Fibroblast of lung (primary cell): ENCODE data around the gene IMMP2L. TPM values are rescaled to one million over a fixed set of nuclear protein-coding genes. Genes with fewer than 3 reads are reported as not detected.

Source experiments
- DNase-seq, 2 donors: peaks; one replicate each; pipeline versions ENCODE4 v3.0.0 to v3.0.0-alpha.2; 2010; ENCODE audit warnings: low read depth in 2 of 2
- H2AFZ ChIP-seq: 2 replicates; pipeline ENCODE4 v1.5.1; 2012; ENCODE audit warnings: low read length, control low read depth, inconsistent platforms
- H3K27ac ChIP-seq: 2 replicates; pipeline ENCODE4 v1.5.1; 2011; ENCODE audit warnings: low read length, control low read depth; ENCODE audit not compliant: insufficient read depth
- H3K27me3 ChIP-seq: 2 replicates; pipeline ENCODE4 v1.5.1; 2011; ENCODE audit warnings: mild to moderate bottlenecking, low read length; ENCODE audit not compliant: control insufficient read depth, insufficient read depth
- H3K36me3 ChIP-seq: 2 replicates; pipeline ENCODE4 v1.5.1; 2011; ENCODE audit warnings: low read length; ENCODE audit not compliant: control insufficient read depth, insufficient read depth
- H3K4me1 ChIP-seq: 2 replicates; pipeline ENCODE4 v1.5.1; 2011; ENCODE audit warnings: low read length; ENCODE audit not compliant: control insufficient read depth, insufficient read depth; ENCODE audit errors: extremely low read depth
- H3K4me2 ChIP-seq: 2 replicates; pipeline ENCODE4 v1.5.1; 2011; ENCODE audit warnings: low read length, control low read depth; ENCODE audit not compliant: insufficient read depth; ENCODE audit errors: extremely low read depth
- H3K4me3 ChIP-seq, 4 experiments: fragments of 200-600 bp in 1 of 4; sonication (generic) in 1 of 4; replicated peaks in 1 of 4; 2 replicates each; pipeline ENCODE4 v1.5.1; 2011 to 2016; ENCODE audit warnings: low read length in 4 of 4, low read depth in 3 of 4, mild to moderate bottlenecking in 3 of 4, control low read depth in 2 of 4, inconsistent platforms in 1 of 4, mixed read lengths in 1 of 4; ENCODE audit not compliant: insufficient read depth in 1 of 4; ENCODE audit errors: control extremely low read depth in 1 of 4
- H3K79me2 ChIP-seq: 2 replicates; pipeline ENCODE4 v1.5.1; 2012; ENCODE audit warnings: mild to moderate bottlenecking, low read length, inconsistent platforms; ENCODE audit not compliant: control insufficient read depth, insufficient read depth
- H3K9ac ChIP-seq: 2 replicates; pipeline ENCODE4 v1.5.1; 2011; ENCODE audit warnings: mild to moderate bottlenecking, low read length, control low read depth; ENCODE audit not compliant: insufficient read depth
- H3K9me3 ChIP-seq: 2 replicates; pipeline ENCODE4 v1.5.1; 2012; ENCODE audit warnings: low read depth, low read length; ENCODE audit not compliant: control insufficient read depth, insufficient read depth
- H4K20me1 ChIP-seq: 2 replicates; pipeline ENCODE4 v1.5.1; 2011; ENCODE audit warnings: low read length; ENCODE audit not compliant: control insufficient read depth, insufficient read depth; ENCODE audit errors: extremely low read depth
- EZH2 ChIP-seq: IDR thresholded peaks from 2 replicates; pipeline ENCODE4 v1.5.1; 2012; ENCODE audit warnings: low read length, control low read depth, mild to moderate bottlenecking; ENCODE audit errors: missing control alignments
- polyA plus RNA-seq, 2 donors: library from polyadenylated mRNA; depleted of rRNA in 1 of 2; stranded (reverse) in 1 of 2; unstranded in 1 of 2; fragments of >200 nt; gene quantifications; 2 replicates each; pipeline ENCODE4 v1.2.1, GENCODE V29; 2011 to 2012; ENCODE audit warnings: missing spikeins in 1 of 2
- total RNA-seq: library from RNA; depleted of rRNA; stranded (reverse); fragments of >200 nt; gene quantifications from 2 replicates; pipeline ENCODE4 v1.2.1, GENCODE V29; 2014
- TF ChIP-seq, protein P1 (sequence below), 2 donors: IDR thresholded peaks in 1 of 2; conservative IDR thresholded peaks in 1 of 2; 1 replicate in 1 of 2; 2 replicates in 1 of 2; pipeline ENCODE4 v1.5.1; 2011 to 2012; ENCODE audit warnings: low read length in 2 of 2, control low read depth in 1 of 2, inconsistent platforms in 1 of 2, low read depth in 1 of 2, mild to moderate bottlenecking in 1 of 2

The IMMP2L gene
- total and polyA plus RNA-seq, 2 donors (not counting 1 experiment from before 2014, with no cell fraction given): 6.9 to 14.4 TPM

GRCh38 chr7:111407258-111407657 is 155.0 kb downstream of the IMMP2L start:
- no peak for TF ChIP-seq EZH2
- TF ChIP-seq, protein P1, sequence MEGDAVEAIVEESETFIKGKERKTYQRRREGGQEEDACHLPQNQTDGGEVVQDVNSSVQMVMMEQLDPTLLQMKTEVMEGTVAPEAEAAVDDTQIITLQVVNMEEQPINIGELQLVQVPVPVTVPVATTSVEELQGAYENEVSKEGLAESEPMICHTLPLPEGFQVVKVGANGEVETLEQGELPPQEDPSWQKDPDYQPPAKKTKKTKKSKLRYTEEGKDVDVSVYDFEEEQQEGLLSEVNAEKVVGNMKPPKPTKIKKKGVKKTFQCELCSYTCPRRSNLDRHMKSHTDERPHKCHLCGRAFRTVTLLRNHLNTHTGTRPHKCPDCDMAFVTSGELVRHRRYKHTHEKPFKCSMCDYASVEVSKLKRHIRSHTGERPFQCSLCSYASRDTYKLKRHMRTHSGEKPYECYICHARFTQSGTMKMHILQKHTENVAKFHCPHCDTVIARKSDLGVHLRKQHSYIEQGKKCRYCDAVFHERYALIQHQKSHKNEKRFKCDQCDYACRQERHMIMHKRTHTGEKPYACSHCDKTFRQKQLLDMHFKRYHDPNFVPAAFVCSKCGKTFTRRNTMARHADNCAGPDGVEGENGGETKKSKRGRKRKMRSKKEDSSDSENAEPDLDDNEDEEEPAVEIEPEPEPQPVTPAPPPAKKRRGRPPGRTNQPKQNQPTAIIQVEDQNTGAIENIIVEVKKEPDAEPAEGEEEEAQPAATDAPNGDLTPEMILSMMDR (conservative IDR thresholded peaks at IDR 0.05 in 1 of 2, IDR thresholded peaks at IDR 0.05 in 1 of 2; ENCODE audit: low read depth in 1 of 2, low read length in 2 of 2): no peak
- no peak for DNase-seq
- no peaks in the 10 kb centered on the region for H3K4me1 ChIP-seq
- no peaks in the 10 kb centered on the region for H4K20me1 ChIP-seq
- H3K27ac ChIP-seq: no peak overlapping the region
- no peaks in the 10 kb centered on the region for H3K9me3 ChIP-seq
- no peak overlapping the region for H3K4me2 ChIP-seq
- no peak overlapping the region for H3K4me3 ChIP-seq
- H3K27me3 ChIP-seq: no peaks in the 10 kb centered on the region
- no peak overlapping the region for H2AFZ ChIP-seq
- H3K36me3 ChIP-seq: no peaks in the 10 kb centered on the region
- H3K79me2 ChIP-seq: no peaks in the 10 kb centered on the region
- no peak overlapping the region for H3K9ac ChIP-seq

GRCh38 chr7:111405621-111406020 is 156.7 kb downstream of the IMMP2L start:
- TF ChIP-seq, protein P1 (conservative IDR thresholded peaks at IDR 0.05 in 1 of 2, IDR thresholded peaks at IDR 0.05 in 1 of 2; ENCODE audit: low read depth in 1 of 2, low read length in 2 of 2): no peak
- TF ChIP-seq EZH2: no peak
- Histone ChIP-seq H3K4me2 (no peak overlapping the region), H3K9me3 (no peaks in the 10 kb centered on the region), H3K27me3 (no peaks in the 10 kb centered on the region), H4K20me1 (no peaks in the 10 kb centered on the region), H3K79me2 (no peaks in the 10 kb centered on the region), H2AFZ (no peak overlapping the region), H3K4me3 (no peak overlapping the region), H3K9ac (no peak overlapping the region), H3K27ac (no peak overlapping the region), H3K4me1 (no peaks in the 10 kb centered on the region), H3K36me3 (no peaks in the 10 kb centered on the region)
- no peak for DNase-seq

DNA sequence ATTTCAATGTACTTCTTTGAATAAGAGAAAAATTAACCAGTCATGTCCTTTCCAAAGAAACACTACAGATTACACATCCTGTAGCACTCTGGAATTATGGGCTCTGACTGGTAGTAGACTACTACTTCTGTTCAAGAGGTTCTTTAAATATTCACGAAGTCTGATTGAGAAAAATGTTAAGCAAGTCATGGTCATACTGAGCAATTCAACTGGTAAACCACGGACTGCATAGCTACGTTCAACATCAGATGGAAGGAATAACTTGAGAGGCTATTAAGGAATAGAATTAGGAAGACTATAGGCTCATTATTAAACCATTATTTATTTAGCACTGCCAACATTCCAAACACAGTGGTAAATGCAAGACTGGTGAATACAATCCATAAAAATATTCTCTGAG is 160.8 kb downstream of the IMMP2L start:
- Histone ChIP-seq H4K20me1 (no peaks in the 10 kb centered on the region), H3K9me3 (no peaks in the 10 kb centered on the region), H3K4me1 (no peaks in the 10 kb centered on the region), H3K36me3 (no peaks in the 10 kb centered on the region), H3K27me3 (no peaks in the 10 kb centered on the region), H3K4me2 (no peak overlapping the region), H3K4me3 (no peak overlapping the region), H3K9ac (no peak overlapping the region), H3K79me2 (no peaks in the 10 kb centered on the region), H2AFZ (no peak overlapping the region), H3K27ac (no peak overlapping the region)
- DNase-seq: peak in 1 of 2 donors; percentile 77
- TF ChIP-seq, protein P1 (conservative IDR thresholded peaks at IDR 0.05 in 1 of 2, IDR thresholded peaks at IDR 0.05 in 1 of 2; ENCODE audit: low read depth in 1 of 2, low read length in 2 of 2): no peak
- TF ChIP-seq EZH2: no peak
